ENCODE data around the gene IFIT2.
"Not testable (repeated sequence)": the region's sequence is repeated elsewhere in the genome, so short reads cannot be mapped to it uniquely, and the experiment has no call there.

Gene IFIT2

GRCh38 chr10:89301721-89302445 is at the start of gene IFIT2:
TSS of gene IFIT2 (plus strand) at chr10:89302046. CDS start at chr10:89302124, 78 bp downstream.
- DNase-seq, result no peak

- no peak for DNase-seq
Measured at GRCh38 chr10:89252225-89252585, 49.6 kb upstream of the IFIT2 start.

GRCh38 chr10:89255091-89255579 is 46.7 kb upstream of the IFIT2 start:
- DNase-seq, result not testable (repeated sequence)

- DNase-seq, result no peak
Measured at GRCh38 chr10:89255793-89256192, 46.1 kb upstream of the IFIT2 start.

- DNase-seq, result no peak
Measured at GRCh38 chr10:89256340-89256739, 45.5 kb upstream of the IFIT2 start.

GRCh38 chr10:89256962-89257361 is 44.9 kb upstream of the IFIT2 start:
- DNase-seq, result no peak

GRCh38 chr10:89257581-89257980 is 44.3 kb upstream of the IFIT2 start:
- no peak for DNase-seq

- DNase-seq, result no peak
Measured at GRCh38 chr10:89258881-89259280, 43.0 kb upstream of the IFIT2 start.

GRCh38 chr10:89262086-89263051 is 39.5 kb upstream of the IFIT2 start:
- no peak for DNase-seq

GRCh38 chr10:89263091-89263490 is 38.8 kb upstream of the IFIT2 start:
- DNase-seq, result no peak

- no peak for DNase-seq
Measured at GRCh38 chr10:89263531-89263930, 38.3 kb upstream of the IFIT2 start.

- no peak for DNase-seq
Measured at GRCh38 chr10:89266721-89267453, 35.0 kb upstream of the IFIT2 start.

GRCh38 chr10:89269433-89270152 is 32.3 kb upstream of the IFIT2 start:
- DNase-seq, result no peak

GRCh38 chr10:89270153-89270483 is 31.7 kb upstream of the IFIT2 start:
- DNase-seq, result no peak

GRCh38 chr10:89271532-89271931 is 30.3 kb upstream of the IFIT2 start:
- no peak for DNase-seq

- no peak for DNase-seq
Measured at GRCh38 chr10:89273680-89274079, 28.2 kb upstream of the IFIT2 start.

- DNase-seq, result no peak
Measured at GRCh38 chr10:89274928-89275327, 26.9 kb upstream of the IFIT2 start.

GRCh38 chr10:89275383-89275782 is 26.5 kb upstream of the IFIT2 start:
- DNase-seq, result no peak

GRCh38 chr10:89278034-89278535 is 23.8 kb upstream of the IFIT2 start:
- DNase-seq, result no peak

GRCh38 chr10:89278900-89279392 is 22.9 kb upstream of the IFIT2 start:
- no peak for DNase-seq

- DNase-seq, result no peak
Measured at GRCh38 chr10:89279421-89279869, 22.4 kb upstream of the IFIT2 start.

GRCh38 chr10:89280508-89280907 is 21.3 kb upstream of the IFIT2 start:
- no peak for DNase-seq
